ENCODE results near the gene TNRC6B.
"Not testable (repeated sequence)": the region's sequence is repeated elsewhere in the genome, so short reads cannot be mapped to it uniquely, and the experiment has no call there.

TNRC6B gene, protein sequence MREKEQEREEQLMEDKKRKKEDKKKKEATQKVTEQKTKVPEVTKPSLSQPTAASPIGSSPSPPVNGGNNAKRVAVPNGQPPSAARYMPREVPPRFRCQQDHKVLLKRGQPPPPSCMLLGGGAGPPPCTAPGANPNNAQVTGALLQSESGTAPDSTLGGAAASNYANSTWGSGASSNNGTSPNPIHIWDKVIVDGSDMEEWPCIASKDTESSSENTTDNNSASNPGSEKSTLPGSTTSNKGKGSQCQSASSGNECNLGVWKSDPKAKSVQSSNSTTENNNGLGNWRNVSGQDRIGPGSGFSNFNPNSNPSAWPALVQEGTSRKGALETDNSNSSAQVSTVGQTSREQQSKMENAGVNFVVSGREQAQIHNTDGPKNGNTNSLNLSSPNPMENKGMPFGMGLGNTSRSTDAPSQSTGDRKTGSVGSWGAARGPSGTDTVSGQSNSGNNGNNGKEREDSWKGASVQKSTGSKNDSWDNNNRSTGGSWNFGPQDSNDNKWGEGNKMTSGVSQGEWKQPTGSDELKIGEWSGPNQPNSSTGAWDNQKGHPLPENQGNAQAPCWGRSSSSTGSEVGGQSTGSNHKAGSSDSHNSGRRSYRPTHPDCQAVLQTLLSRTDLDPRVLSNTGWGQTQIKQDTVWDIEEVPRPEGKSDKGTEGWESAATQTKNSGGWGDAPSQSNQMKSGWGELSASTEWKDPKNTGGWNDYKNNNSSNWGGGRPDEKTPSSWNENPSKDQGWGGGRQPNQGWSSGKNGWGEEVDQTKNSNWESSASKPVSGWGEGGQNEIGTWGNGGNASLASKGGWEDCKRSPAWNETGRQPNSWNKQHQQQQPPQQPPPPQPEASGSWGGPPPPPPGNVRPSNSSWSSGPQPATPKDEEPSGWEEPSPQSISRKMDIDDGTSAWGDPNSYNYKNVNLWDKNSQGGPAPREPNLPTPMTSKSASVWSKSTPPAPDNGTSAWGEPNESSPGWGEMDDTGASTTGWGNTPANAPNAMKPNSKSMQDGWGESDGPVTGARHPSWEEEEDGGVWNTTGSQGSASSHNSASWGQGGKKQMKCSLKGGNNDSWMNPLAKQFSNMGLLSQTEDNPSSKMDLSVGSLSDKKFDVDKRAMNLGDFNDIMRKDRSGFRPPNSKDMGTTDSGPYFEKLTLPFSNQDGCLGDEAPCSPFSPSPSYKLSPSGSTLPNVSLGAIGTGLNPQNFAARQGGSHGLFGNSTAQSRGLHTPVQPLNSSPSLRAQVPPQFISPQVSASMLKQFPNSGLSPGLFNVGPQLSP (N-terminal part only)

DNA sequence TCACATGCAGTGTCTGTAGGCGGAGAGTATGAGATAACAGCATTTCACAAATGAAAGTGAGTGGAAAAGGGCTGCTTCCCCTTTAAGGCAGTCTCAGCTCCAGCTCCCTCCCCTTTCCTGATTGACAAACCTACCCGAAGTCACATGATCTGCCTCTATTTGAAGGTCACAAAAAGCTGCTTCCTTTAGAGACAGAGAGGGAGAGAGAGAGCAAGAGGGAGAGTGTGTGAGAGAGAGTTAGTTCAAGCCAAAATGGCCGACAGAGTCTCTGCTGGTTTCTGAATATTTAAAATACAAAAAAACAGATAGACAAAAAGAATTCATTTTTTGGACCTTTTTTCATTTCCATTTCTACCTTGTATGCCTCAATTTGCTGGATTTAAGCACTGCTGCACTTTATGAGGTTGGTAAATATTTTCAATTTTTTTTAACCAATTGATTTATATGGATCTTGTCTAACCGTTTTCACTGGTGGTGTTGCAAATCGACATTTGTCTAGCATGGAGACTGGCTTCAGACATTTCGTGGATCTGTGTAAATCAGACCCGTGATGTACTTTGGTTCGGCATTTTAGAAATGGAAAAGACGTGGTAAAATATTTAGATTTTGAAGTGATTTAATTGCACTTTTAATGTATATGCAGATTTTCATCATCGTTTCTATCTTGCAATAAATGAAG, at the start of gene TNRC6B:
TNRC6B (plus strand) TSS at position 188 of the 679 bp plus-strand sequence; CDS start at position 399, 211 bp downstream.
- in situ Hi-C loops (cut with MboI; ENCODE audit: low sequenced_read_pairs) = no loop called here

DNA sequence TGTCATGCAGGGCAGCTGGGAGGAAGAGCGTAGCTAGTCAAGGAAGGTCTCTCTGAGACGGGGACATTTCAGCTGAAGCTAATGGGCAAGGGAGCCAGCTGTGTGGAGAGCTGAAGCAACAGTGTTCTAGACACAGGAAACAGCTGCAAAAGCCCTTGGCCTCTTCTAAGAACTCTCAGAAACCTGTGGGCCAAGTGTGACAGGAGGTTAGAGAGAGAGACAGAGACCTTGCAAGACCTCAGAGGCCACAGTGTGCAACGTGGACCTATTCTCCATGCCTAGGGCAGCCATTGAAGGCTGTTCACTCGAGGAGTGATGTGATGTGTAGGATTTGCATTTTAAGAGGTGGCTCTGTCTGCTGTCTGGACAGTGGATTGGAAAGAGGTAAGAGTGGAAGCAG, 48.7 kb upstream of the TNRC6B start:
- in situ Hi-C loops (cut with MboI; ENCODE audit: low sequenced_read_pairs) = no loop called here

DNA sequence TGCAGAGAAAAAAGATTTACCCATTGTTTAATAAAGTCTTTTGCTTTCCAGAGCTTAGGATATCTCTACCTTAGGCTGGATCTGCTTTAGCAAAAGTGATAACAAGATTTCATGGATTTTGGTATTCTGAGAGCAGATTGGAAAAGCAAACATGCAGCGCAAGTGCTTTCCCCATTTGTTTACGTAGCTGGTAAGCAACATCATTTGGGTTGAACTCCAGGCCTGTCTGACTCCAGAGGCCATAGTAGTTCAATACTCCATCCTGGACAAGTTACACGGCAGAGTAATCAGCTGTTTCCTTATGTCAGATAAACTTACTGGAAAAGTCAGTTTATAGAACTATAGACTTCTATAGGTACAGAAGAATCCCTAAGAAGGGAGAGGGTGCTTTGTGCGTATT, 40.6 kb upstream of the TNRC6B start:
- in situ Hi-C loops (cut with MboI; ENCODE audit: low sequenced_read_pairs) = no loop called here

DNA sequence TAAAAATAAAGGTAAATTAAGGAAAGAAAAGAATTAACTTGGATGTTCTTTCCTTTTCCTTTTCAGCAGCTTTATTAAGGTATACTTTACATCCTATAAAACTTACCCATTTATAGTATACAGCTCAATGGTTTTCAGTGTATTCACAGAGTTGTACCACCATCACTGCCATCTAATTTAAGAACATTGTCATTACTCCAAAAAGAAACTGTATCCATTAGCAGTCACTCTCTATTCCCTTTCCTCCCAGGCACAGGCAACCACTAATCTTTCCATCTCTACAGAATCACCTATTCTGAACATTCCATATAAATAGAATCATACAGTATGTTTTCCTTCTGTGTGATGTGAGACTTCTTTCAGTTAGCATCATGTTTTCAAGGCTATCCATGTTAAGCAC, 38.9 kb upstream of the TNRC6B start:
- in situ Hi-C loops (cut with MboI; ENCODE audit: low sequenced_read_pairs) = no loop called here

DNA sequence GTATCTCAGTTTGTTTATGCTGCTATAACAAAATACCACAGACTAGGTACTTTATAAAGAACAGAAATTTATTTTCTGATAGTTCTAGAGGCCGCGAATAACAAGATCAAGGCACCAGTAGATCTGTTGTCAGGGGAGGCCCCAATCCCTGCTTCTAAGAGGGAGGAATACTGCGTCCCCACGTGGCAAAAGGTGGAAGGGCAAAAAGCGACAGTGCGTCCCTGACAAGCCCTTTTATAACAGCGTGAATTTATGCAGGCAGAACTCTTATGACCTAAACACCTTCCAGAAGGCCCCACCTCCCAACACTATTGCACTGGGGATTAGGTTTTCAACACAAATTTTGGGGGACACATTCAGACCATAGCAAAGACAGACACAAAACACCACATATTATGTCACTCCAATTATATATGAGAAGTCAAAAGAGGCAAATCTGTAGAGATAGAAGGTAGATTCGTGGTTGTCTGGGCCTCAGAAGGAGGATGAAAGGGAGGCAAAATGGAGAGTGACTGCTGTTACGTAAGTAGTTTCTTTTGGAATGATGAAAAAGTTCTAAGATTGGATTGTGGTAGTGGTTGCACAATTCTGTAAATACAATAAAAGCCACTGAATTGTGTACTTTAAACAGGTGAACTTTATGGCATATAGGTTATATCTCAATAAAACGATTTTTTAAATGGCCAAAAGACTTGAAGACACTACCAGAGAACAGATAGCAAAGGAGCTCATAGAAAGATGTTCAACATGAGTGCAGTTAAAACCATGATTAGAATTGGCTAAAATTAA, 30.1 kb upstream of the TNRC6B start:
- in situ Hi-C loops (cut with MboI; ENCODE audit: low sequenced_read_pairs) = no loop called here

DNA sequence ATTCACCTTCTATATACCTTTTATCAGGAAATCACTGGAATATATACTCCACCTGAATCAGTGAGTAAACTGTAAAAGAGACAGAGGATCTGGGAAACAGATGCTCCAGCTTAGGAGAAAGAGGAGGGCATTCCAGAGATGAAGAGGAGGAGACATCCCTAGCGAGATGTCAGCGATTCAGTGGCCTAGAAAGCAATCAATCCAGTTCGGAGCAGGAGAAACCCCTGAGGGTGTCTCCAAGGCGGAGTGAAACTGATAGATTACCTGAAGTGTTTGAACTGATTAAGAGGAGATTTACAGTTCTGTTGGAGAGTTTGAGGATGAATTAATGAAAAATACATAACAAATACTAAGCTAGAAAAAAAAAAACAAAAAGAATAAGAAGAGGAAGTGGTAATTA, 24.5 kb upstream of the TNRC6B start:
- in situ Hi-C loops (cut with MboI; ENCODE audit: low sequenced_read_pairs) = no loop called here

DNA sequence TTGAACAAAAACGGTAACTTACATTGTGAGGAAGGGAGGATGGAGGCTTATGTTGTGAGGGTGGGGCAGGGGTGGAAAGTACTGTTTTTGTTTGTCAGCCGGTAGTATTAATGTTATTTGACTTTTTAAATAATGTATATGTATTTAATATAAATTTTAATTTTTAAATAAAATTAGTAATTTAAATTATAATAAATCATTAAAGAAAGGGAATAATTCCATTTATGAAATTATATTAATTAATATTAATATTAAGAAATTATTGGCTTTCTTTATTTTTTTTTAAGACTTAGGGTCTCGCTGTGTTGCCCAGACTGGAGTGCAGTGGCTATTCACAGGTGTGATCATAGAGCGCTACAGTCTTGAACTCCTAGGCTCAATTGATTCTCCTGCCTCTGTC, 24.0 kb upstream of the TNRC6B start:
- in situ Hi-C loops (cut with MboI; ENCODE audit: low sequenced_read_pairs) = no loop called here

DNA sequence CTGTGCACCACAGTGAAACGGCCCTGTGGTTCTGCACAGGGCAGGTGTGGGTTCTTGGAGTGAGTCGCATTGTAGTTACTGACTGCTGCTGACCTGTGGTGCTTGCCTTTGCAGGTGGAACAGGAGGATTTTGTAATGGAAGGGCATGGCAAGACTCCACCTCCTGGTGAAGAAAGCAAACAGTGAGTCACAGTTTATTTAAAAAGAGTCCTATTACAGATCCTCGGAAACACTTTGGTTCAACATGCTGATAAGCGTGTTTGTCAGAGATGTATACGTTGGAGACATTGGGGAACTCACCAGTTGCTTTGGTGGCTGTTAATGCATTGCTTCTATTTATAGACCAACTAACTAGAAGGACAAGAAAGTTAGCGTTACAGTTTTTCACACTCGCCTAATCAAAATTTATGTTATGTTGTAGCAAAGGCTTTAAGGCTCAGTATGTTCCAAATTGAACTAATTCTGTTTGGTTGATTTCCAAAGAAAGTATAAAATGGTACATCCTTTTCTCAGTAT, 21.7 kb upstream of the TNRC6B start:
- in situ Hi-C loops (cut with MboI; ENCODE audit: low sequenced_read_pairs) = no loop called here

DNA sequence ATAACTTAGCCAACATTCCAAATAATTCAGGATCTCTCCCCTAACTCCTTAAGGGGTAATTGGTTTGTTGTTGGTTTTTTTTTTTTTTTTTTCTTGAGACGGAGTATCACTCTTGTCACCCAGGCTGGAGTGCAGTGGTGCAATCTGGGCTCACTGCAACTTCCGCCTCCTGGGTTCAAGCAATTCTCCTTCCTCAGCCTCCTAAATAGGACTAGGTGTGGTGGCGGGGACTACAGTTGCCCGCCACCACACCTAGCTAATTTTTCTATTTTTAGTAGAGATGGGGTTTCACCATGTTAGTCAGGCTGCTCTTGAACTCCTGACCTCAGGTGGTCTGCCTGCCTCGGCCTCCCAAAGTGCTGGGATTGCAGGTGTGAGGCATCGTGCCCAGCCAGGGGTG, 21.0 kb upstream of the TNRC6B start:
- in situ Hi-C loops (cut with MboI; ENCODE audit: low sequenced_read_pairs) = not testable (repeated sequence)

DNA sequence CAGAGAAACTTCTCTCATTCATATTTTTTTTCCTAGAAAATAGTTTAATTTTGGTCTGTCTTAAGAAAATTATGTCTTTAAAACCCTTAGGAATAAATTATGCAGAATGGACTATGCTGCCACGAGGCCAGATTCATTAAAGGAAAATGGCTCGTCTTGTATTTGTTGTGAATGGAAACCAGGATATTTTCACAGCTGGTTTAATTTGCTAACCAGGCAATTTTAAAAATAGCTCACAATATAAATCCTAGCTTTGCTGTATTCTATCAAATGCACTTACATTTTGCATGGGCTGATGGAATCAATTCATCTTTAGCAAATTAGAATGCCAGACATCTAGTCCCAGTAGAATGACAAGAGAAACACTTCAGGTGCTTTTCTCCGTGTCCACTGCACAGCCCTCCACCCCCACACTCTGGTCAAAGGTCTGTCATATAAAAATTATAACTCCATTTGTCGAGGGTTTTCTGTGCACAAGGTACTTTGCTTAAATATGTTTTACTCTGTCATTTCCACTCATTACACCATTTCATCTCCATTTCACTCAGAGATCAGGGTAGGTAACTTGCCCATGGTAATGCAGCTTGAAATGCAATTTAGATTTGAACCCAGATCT, 20.3 kb upstream of the TNRC6B start:
- in situ Hi-C loops (cut with MboI; ENCODE audit: low sequenced_read_pairs) = no loop called here

DNA sequence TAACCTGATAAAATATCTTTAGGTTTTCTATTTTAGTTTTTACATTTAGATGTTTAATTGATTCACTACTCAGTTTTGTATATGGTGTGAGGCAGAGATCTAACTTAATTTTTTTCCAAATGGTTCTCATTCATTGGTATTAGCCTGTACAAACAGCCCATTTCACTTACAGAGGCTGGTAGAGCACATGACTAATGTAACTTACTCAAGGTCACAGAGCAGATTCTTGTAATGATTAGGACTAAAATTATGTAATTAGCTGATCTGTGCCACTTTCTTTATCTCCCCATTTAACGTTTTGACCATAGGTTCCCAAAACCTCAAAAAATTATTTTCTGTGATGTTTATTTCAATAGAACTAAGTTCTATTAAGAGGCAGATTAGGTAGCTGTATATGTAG, 16.5 kb upstream of the TNRC6B start:
- in situ Hi-C loops (cut with MboI; ENCODE audit: low sequenced_read_pairs) = no loop called here

DNA sequence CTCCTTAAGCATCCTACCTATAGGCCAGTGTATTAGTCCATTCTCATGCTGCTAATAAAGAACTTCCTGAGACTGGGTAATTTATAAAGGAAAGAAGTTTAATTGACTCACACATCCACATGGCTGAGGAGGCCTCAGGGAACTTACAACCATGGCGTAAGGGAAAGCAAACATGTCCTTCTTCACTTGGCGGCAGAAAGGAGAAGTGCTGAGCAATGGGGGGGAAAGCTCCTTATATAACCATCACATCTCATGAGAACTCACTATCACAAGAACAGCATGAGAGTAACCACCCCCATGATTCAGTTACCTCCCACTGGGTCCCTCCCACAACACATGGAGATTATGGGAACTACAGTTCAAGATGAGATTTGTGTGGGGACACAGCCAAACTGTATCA, 12.2 kb upstream of the TNRC6B start:
- in situ Hi-C loops (cut with MboI; ENCODE audit: low sequenced_read_pairs) = not testable (repeated sequence)

DNA sequence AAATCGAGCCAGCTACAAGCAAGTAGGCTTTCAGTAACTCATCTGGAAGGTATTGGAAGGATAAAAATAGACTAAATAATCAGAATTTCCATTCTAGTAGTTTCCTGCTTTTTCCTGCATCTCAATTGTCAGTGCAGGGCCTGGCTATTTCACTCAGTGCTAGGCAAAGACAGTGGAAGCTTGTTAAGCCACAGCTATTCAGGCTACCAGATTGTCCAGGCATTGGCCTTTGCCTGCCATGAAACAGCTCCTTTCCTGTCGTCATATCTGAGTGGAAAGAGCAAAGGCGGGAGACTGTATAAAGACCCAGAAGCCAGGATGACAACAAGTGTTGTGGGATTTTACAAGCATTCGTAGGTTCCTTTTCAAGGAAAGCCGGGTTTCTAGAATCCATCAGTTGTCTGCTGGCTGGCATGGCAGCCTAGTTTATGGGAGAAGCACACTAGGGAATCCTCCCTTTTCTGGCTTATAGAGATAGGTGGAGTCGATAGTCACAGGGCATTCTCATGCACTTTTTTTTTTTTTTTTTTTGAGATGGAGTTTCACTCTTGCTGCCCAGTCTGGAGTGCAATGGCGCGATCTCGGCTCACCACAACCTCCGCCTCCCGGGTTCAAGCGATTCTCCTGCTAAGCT, 2.0 kb upstream of the TNRC6B start:
- in situ Hi-C loops (cut with MboI; ENCODE audit: low sequenced_read_pairs) = no loop called here

DNA sequence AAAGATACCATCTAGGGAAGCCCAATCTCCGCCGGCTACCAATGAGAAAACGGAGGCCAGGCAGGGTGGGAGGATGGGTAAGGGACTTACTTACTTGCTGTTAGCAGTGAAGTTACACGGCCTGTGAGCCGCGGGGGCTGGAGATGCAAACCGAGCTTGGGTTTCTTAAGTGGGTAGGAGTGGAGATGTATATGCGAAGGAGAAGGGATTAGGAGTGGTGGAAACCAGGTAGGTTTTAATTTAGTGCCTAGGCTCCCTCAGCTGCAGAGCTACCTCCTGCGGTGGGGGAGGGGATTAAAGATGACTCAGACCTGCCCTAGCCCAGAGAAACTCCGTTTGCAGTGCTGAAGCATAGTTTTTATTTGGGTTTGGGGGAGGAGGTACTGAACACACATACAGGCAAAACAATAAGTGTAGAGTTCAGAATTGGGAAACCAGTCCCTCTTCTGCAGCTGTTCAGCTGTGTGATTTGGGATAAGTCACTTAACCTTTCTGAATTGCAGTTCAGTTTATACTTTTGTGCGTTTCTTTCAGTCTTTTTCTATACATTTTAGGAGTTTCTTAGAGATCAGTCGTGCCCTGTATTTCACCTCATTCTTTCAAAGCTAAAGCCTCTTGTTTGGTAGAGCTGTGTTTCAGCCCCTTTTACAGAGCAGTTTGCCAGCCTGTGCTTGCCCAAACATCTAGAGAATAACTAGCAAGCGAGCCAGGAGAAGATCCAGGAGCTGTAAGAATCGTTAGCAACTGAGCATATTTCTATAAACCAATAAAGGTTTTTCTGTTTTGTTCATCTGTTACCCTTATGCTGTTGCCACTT, 596 bp upstream of the TNRC6B start:
- in situ Hi-C loops (cut with MboI; ENCODE audit: low sequenced_read_pairs) = no loop called here

DNA sequence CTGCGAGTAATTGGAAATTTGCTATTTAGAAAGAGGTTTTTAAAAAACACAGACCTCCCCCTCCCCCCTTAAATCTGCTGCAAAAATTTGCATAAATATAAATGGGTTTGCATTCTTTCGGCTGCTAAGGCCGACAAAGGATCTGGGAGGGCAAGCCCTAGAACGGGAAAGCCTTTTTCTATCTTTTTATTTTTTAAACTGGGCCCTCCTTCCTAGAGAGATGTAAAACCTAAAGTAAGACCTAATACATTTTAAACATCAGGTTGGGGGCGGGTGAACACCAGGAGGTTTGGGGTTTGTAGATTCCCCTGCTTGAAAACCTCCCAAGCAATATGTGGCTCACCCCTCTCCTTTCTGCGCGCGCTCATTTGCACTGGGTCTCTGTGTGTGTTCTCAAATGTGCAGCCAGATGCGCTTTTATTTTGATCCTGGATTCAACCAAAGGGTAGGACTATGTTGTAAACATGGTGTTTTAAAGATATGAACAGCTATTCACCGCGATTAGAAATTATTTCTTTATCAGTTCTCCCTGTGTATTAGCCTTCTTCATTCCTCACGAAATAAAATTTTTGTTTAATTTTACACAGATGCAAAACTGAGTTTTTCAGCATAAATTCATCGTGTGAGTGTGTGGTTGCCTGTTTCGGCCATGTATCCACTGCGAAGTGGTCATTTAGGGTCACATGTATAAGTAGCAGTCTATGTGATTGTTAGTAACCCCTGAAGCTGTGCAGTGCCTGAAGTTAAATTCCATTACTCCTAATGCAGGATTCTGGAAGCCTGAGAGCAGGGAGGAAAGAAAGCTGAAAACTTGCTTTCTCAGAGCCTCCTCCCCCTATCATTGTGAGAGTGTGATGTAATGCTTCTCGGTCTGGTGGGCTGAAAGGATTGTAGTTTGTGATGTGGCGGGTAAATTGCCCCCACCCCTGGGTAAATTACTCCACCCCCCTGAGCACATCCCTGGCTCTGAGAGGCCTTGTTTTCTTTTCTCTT, 988 bp downstream of the TNRC6B start:
- in situ Hi-C loops (cut with MboI; ENCODE audit: low sequenced_read_pairs) = no loop called here

DNA sequence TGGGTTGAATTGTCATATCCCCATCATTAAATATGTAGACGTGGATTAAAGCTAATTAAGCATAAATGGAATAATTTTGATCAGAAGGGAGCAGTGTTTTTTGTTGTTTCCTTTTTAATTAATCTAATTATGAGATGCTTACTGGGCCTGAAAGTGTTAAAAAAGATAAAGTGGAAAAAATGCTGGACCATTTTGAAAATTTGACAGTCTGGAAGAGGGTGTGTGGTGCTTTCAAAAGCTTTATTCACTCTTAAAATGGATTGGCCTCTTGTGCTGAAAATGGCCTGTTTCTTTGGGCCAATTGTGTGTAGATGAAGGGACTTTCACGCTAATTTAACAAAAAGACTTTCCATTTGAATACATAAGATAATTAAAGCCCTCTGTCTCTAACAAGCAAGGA, 1.8 kb downstream of the TNRC6B start:
- in situ Hi-C loops (cut with MboI; ENCODE audit: low sequenced_read_pairs) = no loop called here

DNA sequence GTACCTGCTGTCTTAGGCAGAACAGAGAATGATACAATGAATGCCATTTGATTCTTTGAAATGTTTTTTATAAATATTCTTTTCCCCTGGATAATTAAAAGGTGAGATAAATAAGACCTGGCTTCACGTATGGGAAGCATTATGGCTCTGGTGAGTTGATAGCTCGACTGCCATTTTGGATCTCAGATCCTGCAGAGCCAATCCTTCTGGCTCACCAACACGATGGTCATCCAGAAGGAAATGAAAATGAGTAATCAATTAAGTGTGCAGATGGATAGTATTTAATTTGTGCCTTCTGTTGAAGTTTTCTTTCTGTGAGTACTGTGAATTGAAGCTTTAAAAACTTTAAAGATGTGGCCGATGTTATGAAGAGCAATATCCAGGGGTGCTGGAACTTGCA, 2.7 kb downstream of the TNRC6B start:
- in situ Hi-C loops (cut with MboI; ENCODE audit: low sequenced_read_pairs) = no loop called here

Data from HL-60/S4 (cell line).